Esophagus squamous epithelium (tissue), 4 donors: ENCODE results near the gene P4HA2.

Experiments
- CTCF ChIP-seq, 6 experiments: fragments of 450-650 bp in 4 of 6; fragments of 200-600 bp in 2 of 6; sonication (generic) in 2 of 6; IDR thresholded peaks; one replicate each; pipeline ENCODE4 v1.5.1; 2016 to 2019; ENCODE audit warnings: antibody characterized with exemption in 6 of 6, mild to moderate bottlenecking in 4 of 6, moderate library complexity in 4 of 6
- POLR2A ChIP-seq, 4 donors: fragments of 450-650 bp; IDR thresholded peaks; one replicate each; pipeline ENCODE4 v1.6.1; 2017; ENCODE audit warnings: antibody characterized with exemption in 4 of 4, mild to moderate bottlenecking in 4 of 4, moderate library complexity in 3 of 4

- TF ChIP-seq CTCF (IDR thresholded peaks at IDR 0.05) (no peak), POLR2A (IDR thresholded peaks at IDR 0.05) (no peak)
Observed at GRCh38 chr5:132228241-132229035, 785 bp upstream of the P4HA2 start.
